ENCODE measurements around the gene ARHGEF4.

DNA sequence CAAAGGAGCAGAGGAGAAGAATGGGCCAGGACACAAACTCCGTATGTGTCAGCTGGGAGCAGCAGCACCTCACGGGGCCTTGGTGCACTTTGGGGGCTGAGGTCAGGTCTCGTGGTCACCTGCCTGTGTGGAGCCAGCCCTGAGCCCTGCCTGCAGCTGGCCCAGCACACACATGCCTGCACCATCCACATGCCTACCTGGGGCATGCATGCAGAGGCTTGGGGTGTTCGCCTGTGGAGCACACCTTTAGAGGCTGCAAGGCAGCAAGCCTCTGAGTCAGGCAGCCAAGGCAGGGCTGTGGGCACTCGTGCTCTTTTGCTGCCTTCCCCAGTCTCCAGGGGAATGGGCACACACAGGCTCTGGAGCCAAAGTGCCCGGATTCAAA, 36.0 kb downstream of the ARHGEF4 start:
- TF ChIP-seq POLR2A (IDR thresholded peaks at IDR 0.05; ENCODE audit: borderline replicate concordance, extremely low read depth, insufficient read depth, insufficient read length) (no peak), POLR2AphosphoS5 (IDR thresholded peaks at IDR 0.05; ENCODE audit: low read depth, low read length) (no peak), YY1 (IDR thresholded peaks at IDR 0.05; ENCODE audit: extremely low read depth, insufficient replicate concordance, low read depth, low read length) (no peak), EZH2phosphoT487 (IDR thresholded peaks at IDR 0.05; ENCODE audit: borderline replicate concordance) (no peak), ZFX (IDR thresholded peaks at IDR 0.05) (no peak)
- TF ChIP-seq, protein P1, sequence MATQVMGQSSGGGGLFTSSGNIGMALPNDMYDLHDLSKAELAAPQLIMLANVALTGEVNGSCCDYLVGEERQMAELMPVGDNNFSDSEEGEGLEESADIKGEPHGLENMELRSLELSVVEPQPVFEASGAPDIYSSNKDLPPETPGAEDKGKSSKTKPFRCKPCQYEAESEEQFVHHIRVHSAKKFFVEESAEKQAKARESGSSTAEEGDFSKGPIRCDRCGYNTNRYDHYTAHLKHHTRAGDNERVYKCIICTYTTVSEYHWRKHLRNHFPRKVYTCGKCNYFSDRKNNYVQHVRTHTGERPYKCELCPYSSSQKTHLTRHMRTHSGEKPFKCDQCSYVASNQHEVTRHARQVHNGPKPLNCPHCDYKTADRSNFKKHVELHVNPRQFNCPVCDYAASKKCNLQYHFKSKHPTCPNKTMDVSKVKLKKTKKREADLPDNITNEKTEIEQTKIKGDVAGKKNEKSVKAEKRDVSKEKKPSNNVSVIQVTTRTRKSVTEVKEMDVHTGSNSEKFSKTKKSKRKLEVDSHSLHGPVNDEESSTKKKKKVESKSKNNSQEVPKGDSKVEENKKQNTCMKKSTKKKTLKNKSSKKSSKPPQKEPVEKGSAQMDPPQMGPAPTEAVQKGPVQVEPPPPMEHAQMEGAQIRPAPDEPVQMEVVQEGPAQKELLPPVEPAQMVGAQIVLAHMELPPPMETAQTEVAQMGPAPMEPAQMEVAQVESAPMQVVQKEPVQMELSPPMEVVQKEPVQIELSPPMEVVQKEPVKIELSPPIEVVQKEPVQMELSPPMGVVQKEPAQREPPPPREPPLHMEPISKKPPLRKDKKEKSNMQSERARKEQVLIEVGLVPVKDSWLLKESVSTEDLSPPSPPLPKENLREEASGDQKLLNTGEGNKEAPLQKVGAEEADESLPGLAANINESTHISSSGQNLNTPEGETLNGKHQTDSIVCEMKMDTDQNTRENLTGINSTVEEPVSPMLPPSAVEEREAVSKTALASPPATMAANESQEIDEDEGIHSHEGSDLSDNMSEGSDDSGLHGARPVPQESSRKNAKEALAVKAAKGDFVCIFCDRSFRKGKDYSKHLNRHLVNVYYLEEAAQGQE (IDR thresholded peaks at IDR 0.05; ENCODE audit: low read depth), result no peak
- TF ChIP-seq, protein P2, sequence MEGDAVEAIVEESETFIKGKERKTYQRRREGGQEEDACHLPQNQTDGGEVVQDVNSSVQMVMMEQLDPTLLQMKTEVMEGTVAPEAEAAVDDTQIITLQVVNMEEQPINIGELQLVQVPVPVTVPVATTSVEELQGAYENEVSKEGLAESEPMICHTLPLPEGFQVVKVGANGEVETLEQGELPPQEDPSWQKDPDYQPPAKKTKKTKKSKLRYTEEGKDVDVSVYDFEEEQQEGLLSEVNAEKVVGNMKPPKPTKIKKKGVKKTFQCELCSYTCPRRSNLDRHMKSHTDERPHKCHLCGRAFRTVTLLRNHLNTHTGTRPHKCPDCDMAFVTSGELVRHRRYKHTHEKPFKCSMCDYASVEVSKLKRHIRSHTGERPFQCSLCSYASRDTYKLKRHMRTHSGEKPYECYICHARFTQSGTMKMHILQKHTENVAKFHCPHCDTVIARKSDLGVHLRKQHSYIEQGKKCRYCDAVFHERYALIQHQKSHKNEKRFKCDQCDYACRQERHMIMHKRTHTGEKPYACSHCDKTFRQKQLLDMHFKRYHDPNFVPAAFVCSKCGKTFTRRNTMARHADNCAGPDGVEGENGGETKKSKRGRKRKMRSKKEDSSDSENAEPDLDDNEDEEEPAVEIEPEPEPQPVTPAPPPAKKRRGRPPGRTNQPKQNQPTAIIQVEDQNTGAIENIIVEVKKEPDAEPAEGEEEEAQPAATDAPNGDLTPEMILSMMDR (IDR thresholded peaks at IDR 0.05 in 2 of 3, conservative IDR thresholded peaks at IDR 0.05 in 1 of 3; ENCODE audit: borderline replicate concordance in 1 of 3, insufficient read depth in 1 of 3, low read depth in 2 of 3, low read length in 2 of 3), result no peak

Data from HCT116 (cell line).